Keratinocyte (primary cell): ENCODE measurements around the gene CEL. TPM values are rescaled to one million over a fixed set of nuclear protein-coding genes. Genes with fewer than 3 reads are reported as not detected.

Experiments
- DNase-seq: peaks from one replicate; pipeline ENCODE4 v3.0.0-alpha.2; 2011; ENCODE audit warnings: low read depth, missing footprints, low spot score
- FAIRE-seq: peaks from 2 replicates; lab custom pipeline; 2011; peaks lifted over from hg19 to GRCh38; lab: Jason Lieb, UNC
- H2AFZ ChIP-seq: 2 replicates; pipeline ENCODE4 v1.6.0; 2012; ENCODE audit warnings: low read length, control low read depth, inconsistent platforms; ENCODE audit not compliant: control insufficient read depth
- H3K27ac ChIP-seq: 2 replicates; pipeline ENCODE4 v1.5.1; 2011; ENCODE audit warnings: low read length; ENCODE audit not compliant: control insufficient read depth, insufficient read depth
- H3K27me3 ChIP-seq: 3 replicates; pipeline ENCODE4 v1.6.0; 2011; ENCODE audit warnings: low read length; ENCODE audit not compliant: control insufficient read depth, insufficient read depth; ENCODE audit errors: extremely low read depth
- H3K36me3 ChIP-seq, 2 experiments: 2 replicates in 1 of 2; 3 replicates in 1 of 2; pipeline ENCODE4 v1.5.1; 2011; ENCODE audit warnings: low read length in 2 of 2, mild to moderate bottlenecking in 1 of 2; ENCODE audit not compliant: control insufficient read depth in 2 of 2, insufficient read depth in 2 of 2; ENCODE audit errors: extremely low read depth in 1 of 2
- H3K4me1 ChIP-seq: 3 replicates; pipeline ENCODE4 v1.5.1; 2011; ENCODE audit warnings: low read length; ENCODE audit not compliant: control insufficient read depth, insufficient read depth; ENCODE audit errors: extremely low read depth
- H3K4me2 ChIP-seq: 3 replicates; pipeline ENCODE4 v1.6.0; 2011; ENCODE audit warnings: low read depth, low read length; ENCODE audit not compliant: control insufficient read depth, insufficient read depth; ENCODE audit errors: extremely low read depth
- H3K4me3 ChIP-seq, 3 experiments: fragments of 200-600 bp in 1 of 3; sonication (generic) in 1 of 3; 2 replicates in 2 of 3; 3 replicates in 1 of 3; pipeline ENCODE4 v1.5.1; 2011 to 2016; ENCODE audit warnings: low read length in 3 of 3, mild to moderate bottlenecking in 3 of 3, control low read depth in 2 of 3, inconsistent platforms in 1 of 3, low read depth in 1 of 3, mixed read lengths in 1 of 3, mixed run types in 1 of 3, moderate library complexity in 1 of 3; ENCODE audit not compliant: control insufficient read depth in 2 of 3, insufficient read depth in 2 of 3; ENCODE audit errors: extremely low read depth in 1 of 3
- H3K79me2 ChIP-seq: 2 replicates; pipeline ENCODE4 v1.6.0; 2012; ENCODE audit warnings: low read length; ENCODE audit not compliant: control insufficient read depth, insufficient read depth
- H3K9ac ChIP-seq: 3 replicates; pipeline ENCODE4 v1.6.0; 2011; ENCODE audit warnings: low read length; ENCODE audit not compliant: control insufficient read depth, insufficient read depth; ENCODE audit errors: extremely low read depth
- H3K9me1 ChIP-seq: 3 replicates; pipeline ENCODE4 v1.6.0; 2011; ENCODE audit warnings: low read length; ENCODE audit not compliant: control insufficient read depth, insufficient read depth; ENCODE audit errors: extremely low read depth
- H3K9me3 ChIP-seq: 2 replicates; pipeline ENCODE4 v1.5.1; 2012; ENCODE audit warnings: low read depth, low read length; ENCODE audit not compliant: control insufficient read depth
- H4K20me1 ChIP-seq: 3 replicates; pipeline ENCODE4 v1.6.0; 2011; ENCODE audit warnings: low read length; ENCODE audit not compliant: control insufficient read depth, insufficient read depth; ENCODE audit errors: extremely low read depth
- CTCF ChIP-seq, 3 experiments: IDR thresholded peaks in 1 of 3; conservative IDR thresholded peaks in 1 of 3; optimal IDR thresholded peaks in 1 of 3; 2 replicates in 2 of 3; 3 replicates in 1 of 3; pipeline versions ENCODE3 to v1.5.1; 2011; ENCODE audit warnings: low read length in 3 of 3, mild to moderate bottlenecking in 3 of 3, moderate library complexity in 2 of 3, control low read depth in 1 of 3, inconsistent platforms in 1 of 3; ENCODE audit not compliant: insufficient read depth in 2 of 3; ENCODE audit errors: extremely low read depth in 1 of 3
- EZH2 ChIP-seq: IDR thresholded peaks from one replicate; pipeline ENCODE4 v1.6.1; 2012; ENCODE audit warnings: inconsistent platforms, mild to moderate bottlenecking, low read length, moderate library complexity
- dilution Hi-C: fragments of 300-500 bp; cut with MboI; formaldehyde crosslinking; loops from one replicate; pipeline ENCODE4 v1.7.0; 2020; ENCODE audit warnings: low sequenced_read_pairs; ENCODE audit not compliant: extremely low pct_ligation_motif_present
- polyA plus RNA-seq, 5 experiments: library from polyadenylated mRNA; depleted of rRNA in 3 of 5; stranded (reverse) in 3 of 5; stranded (forward) in 1 of 5; unstranded in 1 of 5; fragments of >200 nt; gene quantifications; 1 replicate in 1 of 5; 2 replicates in 3 of 5; 3 replicates in 1 of 5; pipeline versions ENCODE4 v1.2.1 to v1.2.3, GENCODE V29; 2011 to 2012; ENCODE audit warnings: missing spikeins in 2 of 5, low read depth in 1 of 5, low replicate concordance in 1 of 5

CEL gene
- polyA plus RNA-seq, 1 donor (not counting 4 experiments of a cell fraction or from before 2014, with no cell fraction given): 0.12 TPM

- no peak for FAIRE-seq
Measured at GRCh38 chr9:133027134-133027533, 34.6 kb upstream of the CEL start.

GRCh38 chr9:133028221-133028620, 33.6 kb upstream of the CEL start:
- Histone ChIP-seq H3K4me1 (peaks cover 15% of the 10 kb centered on the region), H3K36me3 (peaks cover 0 to under 1% of the 10 kb centered on the region in 2 experiments), H3K27me3 (no peaks in the 10 kb centered on the region), H3K4me3 (no peak overlapping the region), H3K9me3 (no peaks in the 10 kb centered on the region), H2AFZ (no peak overlapping the region), H3K27ac (no peak overlapping the region), H3K79me2 (peaks cover 30% of the 10 kb centered on the region), H3K9me1 (no peaks in the 10 kb centered on the region), H3K4me2 (no peak overlapping the region), H3K9ac (no peak overlapping the region), H4K20me1 (no peaks in the 10 kb centered on the region)
- FAIRE-seq (no peak), DNase-seq (no peak)
- dilution Hi-C loops: no loop called here
- no peak for TF ChIP-seq CTCF (optimal IDR thresholded peaks at IDR 0.05 in 1 of 3, IDR thresholded peaks at IDR 0.05 in 1 of 3, conservative IDR thresholded peaks at IDR 0.05 in 1 of 3; ENCODE audit: extremely low read depth in 1 of 3, insufficient read depth in 2 of 3, low read length in 3 of 3)
- no peak for TF ChIP-seq EZH2

More at GRCh38 chr9:133027134-133027533, 34.6 kb upstream of the CEL start:
- DNase-seq: no peak
- H3K79me2 ChIP-seq: peaks cover 19% of the 10 kb centered on the region
- no peak overlapping the region for H3K4me2 ChIP-seq
- H3K27ac ChIP-seq: no peak overlapping the region
- no peak overlapping the region for H3K9ac ChIP-seq
- H3K4me3 ChIP-seq: no peak overlapping the region
- dilution Hi-C loops: no loop called here
- no peaks in the 10 kb centered on the region for H4K20me1 ChIP-seq
- no peaks in the 10 kb centered on the region for H3K27me3 ChIP-seq
- H3K9me1 ChIP-seq: no peaks in the 10 kb centered on the region
- H3K4me1 ChIP-seq: peaks cover 13% of the 10 kb centered on the region
- TF ChIP-seq CTCF (optimal IDR thresholded peaks at IDR 0.05 in 1 of 3, IDR thresholded peaks at IDR 0.05 in 1 of 3, conservative IDR thresholded peaks at IDR 0.05 in 1 of 3; ENCODE audit: extremely low read depth in 1 of 3, insufficient read depth in 2 of 3, low read length in 3 of 3) (no peak), EZH2 (no peak)
- no peaks in the 10 kb centered on the region for H3K36me3 ChIP-seq
- H3K9me3 ChIP-seq: no peaks in the 10 kb centered on the region
- no peak overlapping the region for H2AFZ ChIP-seq
